Astrocyte of the spinal cord (primary cell): Measurements from ENCODE around the gene ARHGAP15.

Experiments used
- DNase-seq: peaks from one replicate; pipeline ENCODE4 v3.0.0; 2011; ENCODE audit warnings: low read depth, low spot score
- H3K4me3 ChIP-seq: 2 replicates; pipeline ENCODE4 v1.5.1; 2011; ENCODE audit warnings: low read depth, mild to moderate bottlenecking, low read length, moderate library complexity
- CTCF ChIP-seq: IDR thresholded peaks from 2 replicates; pipeline ENCODE4 v1.5.1; 2012; ENCODE audit warnings: low read depth, mild to moderate bottlenecking, low read length, inconsistent platforms
- in situ Hi-C: cut with HindIII; loops from 2 replicates; pipeline ENCODE4 v1.10.0; 2017; ENCODE audit warnings: low sequenced_read_pairs

Gene ARHGAP15

DNA sequence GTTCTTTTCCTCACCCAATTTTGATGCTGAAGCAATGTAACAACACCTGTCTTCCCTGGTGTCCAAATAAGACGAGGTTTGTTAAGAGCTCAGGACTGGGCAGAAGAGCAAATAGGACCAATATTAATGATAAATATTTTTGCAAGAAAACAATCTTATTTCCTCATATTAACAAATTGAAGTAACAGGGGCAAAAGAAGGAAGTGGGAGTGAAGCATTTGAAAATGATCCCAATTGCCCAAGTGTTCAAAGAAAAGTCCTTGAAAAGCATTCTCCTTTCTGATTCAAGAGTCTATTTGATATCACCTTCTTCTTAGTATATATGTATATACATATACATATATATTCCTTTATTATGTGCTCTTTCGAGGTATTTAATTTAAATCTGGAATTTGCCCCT, 418.8 kb downstream of the ARHGAP15 start:
- no peak for TF ChIP-seq CTCF
- DNase-seq: no peak
- no peak overlapping the region for H3K4me3 ChIP-seq
- in situ Hi-C loops: no loop called here

DNA sequence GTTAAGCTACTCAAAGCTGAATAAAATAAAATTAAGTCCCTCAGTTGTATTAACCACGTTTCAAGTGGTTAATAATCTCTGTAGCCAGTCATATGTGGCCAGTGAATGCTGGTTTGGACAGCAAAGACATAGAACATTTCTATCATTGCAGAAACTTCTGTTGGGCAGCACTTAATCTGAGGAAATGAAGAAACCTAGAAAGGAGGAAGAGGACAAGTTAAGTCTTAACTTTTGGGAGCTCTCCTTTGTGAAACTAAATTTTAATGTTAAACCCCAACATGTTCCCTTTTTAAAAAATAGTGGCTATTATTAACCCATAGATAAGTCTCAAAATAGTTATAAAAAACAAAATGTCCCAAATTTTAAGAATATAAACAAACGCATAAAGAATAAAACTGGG, 421.3 kb downstream of the ARHGAP15 start:
- DNase-seq: no peak
- in situ Hi-C loops: no loop called here
- no peak overlapping the region for H3K4me3 ChIP-seq
- TF ChIP-seq CTCF: no peak

GRCh38 chr2:143551971-143552650, 422.9 kb downstream of the ARHGAP15 start:
- no peak for DNase-seq
- in situ Hi-C loops: no loop called here
- no peak overlapping the region for H3K4me3 ChIP-seq
- TF ChIP-seq CTCF: no peak

GRCh38 chr2:143553261-143553660, 424.0 kb downstream of the ARHGAP15 start:
- DNase-seq: no peak
- H3K4me3 ChIP-seq: no peak overlapping the region
- TF ChIP-seq CTCF: no peak
- in situ Hi-C loops: no loop called here

- in situ Hi-C loops: no loop called here
These were observed 429.4 kb downstream of the ARHGAP15 start for GRCh38 chr2:143558665-143559064.

DNA sequence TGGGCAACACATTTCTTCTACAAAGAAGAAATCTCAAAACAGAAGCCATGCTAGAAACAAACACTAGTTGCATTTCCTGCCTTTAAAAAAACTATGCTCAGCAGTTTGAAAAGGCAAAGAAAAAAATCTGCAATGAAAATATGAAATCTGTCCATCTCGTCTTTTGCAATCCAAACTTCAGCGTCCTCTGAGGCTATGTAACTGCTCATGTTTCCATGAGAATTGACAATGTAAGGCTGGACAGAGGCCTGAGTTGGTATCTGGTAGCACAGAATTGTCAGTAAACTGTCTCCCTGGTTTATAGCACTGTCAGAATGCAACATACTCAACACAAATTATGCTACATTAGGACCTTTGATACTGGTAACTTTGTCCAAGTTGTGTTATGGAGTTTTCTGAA, 429.9 kb downstream of the ARHGAP15 start:
- TF ChIP-seq CTCF: no peak
- no peak overlapping the region for H3K4me3 ChIP-seq
- no peak for DNase-seq
- in situ Hi-C loops: no loop called here

More at GRCh38 chr2:143558665-143559064, 429.4 kb downstream of the ARHGAP15 start:
- TF ChIP-seq CTCF: no peak
- DNase-seq: peak; percentile 50
- H3K4me3 ChIP-seq: no peak overlapping the region
